ENCODE data around the gene RNF151. TPM values are rescaled to one million over a fixed set of nuclear protein-coding genes. Genes with fewer than 3 reads are reported as not detected.
A peak's percentile ranks its signal among the peaks of the same experiment; 100 is the strongest.

The RNF151 gene
- total RNA-seq, 2 donors from 2014 or later: 0.44 TPM; not detected in 1

DNA sequence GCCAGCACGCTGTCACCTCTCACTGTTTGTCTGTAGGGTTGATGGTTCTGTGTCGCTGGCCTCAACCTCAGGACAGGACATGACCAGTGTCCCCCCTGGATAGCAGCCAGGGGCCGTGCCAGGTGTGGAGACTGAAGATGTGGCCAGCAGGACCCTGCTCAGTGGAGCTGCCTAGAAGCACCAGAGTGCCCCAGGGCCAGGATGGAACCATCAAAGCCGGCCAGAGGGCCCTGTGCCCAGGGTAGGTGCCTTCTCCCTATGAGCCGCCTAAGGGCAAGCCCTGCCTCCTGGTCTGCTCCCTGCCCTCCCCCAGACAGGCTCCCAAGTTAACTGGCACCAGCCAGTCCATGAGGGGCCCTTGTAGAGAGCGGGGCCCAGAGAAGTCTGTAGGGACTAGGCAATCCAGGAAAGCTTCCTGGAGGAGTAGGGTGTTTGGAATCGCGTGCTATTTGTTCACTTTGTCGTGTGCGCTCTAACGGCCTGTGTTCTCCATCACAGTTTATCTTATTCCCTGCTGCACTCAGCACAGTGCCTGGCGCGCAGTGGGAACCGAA lies 7.9 kb upstream of the RNF151 start:
- H3K27ac Mint-ChIP-seq: no peak overlapping the region

DNA sequence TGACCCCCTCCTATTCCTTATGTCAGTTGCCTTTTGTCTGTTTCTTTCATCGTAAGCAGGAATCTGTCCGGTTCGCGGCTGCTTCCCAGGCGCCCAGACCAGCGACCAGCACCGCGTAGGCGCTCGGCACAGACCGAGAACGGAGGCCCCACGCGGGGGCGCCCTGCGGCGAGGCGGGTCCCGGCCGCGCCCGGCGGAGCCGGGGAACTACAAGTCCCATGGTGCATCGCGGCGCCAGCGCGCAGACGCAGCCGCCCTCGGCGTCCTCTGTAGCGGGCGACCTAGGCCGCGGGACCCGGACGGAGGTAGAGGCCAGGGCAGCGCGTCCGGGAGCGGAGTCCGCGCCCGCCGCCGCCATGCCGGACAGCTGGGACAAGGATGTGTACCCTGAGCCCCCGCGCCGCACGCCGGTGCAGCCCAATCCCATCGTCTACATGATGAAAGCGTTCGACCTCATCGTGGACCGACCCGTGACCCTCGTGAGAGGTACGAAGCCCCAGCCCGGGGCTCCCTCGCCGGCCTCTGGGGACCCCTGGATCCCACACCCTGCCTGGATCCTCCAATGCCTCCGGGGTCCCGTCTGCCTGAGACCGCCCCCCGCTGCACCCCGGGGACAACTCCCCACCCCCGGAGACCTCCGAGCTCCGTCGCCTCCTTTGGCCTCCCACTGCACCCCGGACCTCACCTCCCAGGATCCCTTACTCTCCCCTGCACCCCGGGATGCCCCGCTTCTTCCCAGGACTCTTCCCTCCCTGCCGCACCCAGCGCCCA lies 7.2 kb upstream of the RNF151 start, which contains the start of gene NDUFB10:
Gene NDUFB10 (plus strand): TSS at position 270 of the 771 bp plus-strand sequence. CDS start 87 bp downstream, at position 357.
- WGBS, 2 experiments (ENCODE audit: insufficient coverage in 1 of 2, insufficient read length in 1 of 2): 1% methylated on average over 32 to 79 of the region's 79 CpGs
- TF ChIP-seq, protein P1, sequence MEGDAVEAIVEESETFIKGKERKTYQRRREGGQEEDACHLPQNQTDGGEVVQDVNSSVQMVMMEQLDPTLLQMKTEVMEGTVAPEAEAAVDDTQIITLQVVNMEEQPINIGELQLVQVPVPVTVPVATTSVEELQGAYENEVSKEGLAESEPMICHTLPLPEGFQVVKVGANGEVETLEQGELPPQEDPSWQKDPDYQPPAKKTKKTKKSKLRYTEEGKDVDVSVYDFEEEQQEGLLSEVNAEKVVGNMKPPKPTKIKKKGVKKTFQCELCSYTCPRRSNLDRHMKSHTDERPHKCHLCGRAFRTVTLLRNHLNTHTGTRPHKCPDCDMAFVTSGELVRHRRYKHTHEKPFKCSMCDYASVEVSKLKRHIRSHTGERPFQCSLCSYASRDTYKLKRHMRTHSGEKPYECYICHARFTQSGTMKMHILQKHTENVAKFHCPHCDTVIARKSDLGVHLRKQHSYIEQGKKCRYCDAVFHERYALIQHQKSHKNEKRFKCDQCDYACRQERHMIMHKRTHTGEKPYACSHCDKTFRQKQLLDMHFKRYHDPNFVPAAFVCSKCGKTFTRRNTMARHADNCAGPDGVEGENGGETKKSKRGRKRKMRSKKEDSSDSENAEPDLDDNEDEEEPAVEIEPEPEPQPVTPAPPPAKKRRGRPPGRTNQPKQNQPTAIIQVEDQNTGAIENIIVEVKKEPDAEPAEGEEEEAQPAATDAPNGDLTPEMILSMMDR (conservative IDR thresholded peaks at IDR 0.05): peak; percentile 62
- Mint-ChIP-seq H3K9me3 (peaks cover 5% of the 10 kb centered on the region), H3K27ac (peak within 1 kb of the TSS; percentile 84), H3K36me3 (ENCODE audit: low read depth) (peaks cover 33% of the 10 kb centered on the region), H3K4me1 (peaks cover 30% of the 10 kb centered on the region), H3K4me3 (peak within 1 kb of the TSS; percentile 92), H3K27me3 (ENCODE audit: insufficient read depth) (peaks cover 23% of the 10 kb centered on the region)
- Histone ChIP-seq H3K4me3 (ENCODE audit: low read length) (peak within 1 kb of the TSS; percentile 85), H3K4me1 (ENCODE audit: control insufficient read depth, insufficient read depth, low read length) (no peaks in the 10 kb centered on the region), H3K27me3 (ENCODE audit: control insufficient read depth, insufficient read depth, low read length, poor library complexity, severe bottlenecking) (no peaks in the 10 kb centered on the region), H3K9me3 (ENCODE audit: control insufficient read depth, low read length) (no peaks in the 10 kb centered on the region), H3K9ac (ENCODE audit: extremely low read depth, low read length, poor library complexity, severe bottlenecking) (peak within 1 kb of the TSS; percentile 79), H3K27ac (ENCODE audit: low read depth, low read length) (no peak within 1 kb of the TSS), H3K36me3 (ENCODE audit: control insufficient read depth, insufficient read depth, low read length) (peaks cover 24% of the 10 kb centered on the region)
- DNase-seq: peak; percentile 95

More for the DNA sequence above, 7.9 kb upstream of the RNF151 start:
- Histone ChIP-seq H3K4me1 (ENCODE audit: control insufficient read depth, insufficient read depth, low read length) (no peaks in the 10 kb centered on the region), H3K9ac (ENCODE audit: extremely low read depth, low read length, poor library complexity, severe bottlenecking) (no peak overlapping the region), H3K9me3 (ENCODE audit: control insufficient read depth, low read length) (no peaks in the 10 kb centered on the region), H3K27ac (ENCODE audit: low read depth, low read length) (no peak overlapping the region), H3K36me3 (ENCODE audit: control insufficient read depth, insufficient read depth, low read length) (peaks cover 20% of the 10 kb centered on the region), H3K27me3 (ENCODE audit: control insufficient read depth, insufficient read depth, low read length, poor library complexity, severe bottlenecking) (no peaks in the 10 kb centered on the region), H3K4me3 (ENCODE audit: low read length) (peak overlapping the region; percentile 85)
- TF ChIP-seq, protein P1 (conservative IDR thresholded peaks at IDR 0.05): no peak
- 62 to 64% methylated on average over 13 to 14 of the region's 14 CpGs for WGBS, 2 experiments (ENCODE audit: insufficient coverage in 1 of 2, insufficient read length in 1 of 2)
- Mint-ChIP-seq H3K36me3 (ENCODE audit: low read depth) (peaks cover 29% of the 10 kb centered on the region), H3K4me1 (peaks cover 30% of the 10 kb centered on the region), H3K27me3 (ENCODE audit: insufficient read depth) (peaks cover 23% of the 10 kb centered on the region), H3K4me3 (peak overlapping the region; percentile 92), H3K9me3 (peaks cover 5% of the 10 kb centered on the region)
- DNase-seq: no peak

DNA sequence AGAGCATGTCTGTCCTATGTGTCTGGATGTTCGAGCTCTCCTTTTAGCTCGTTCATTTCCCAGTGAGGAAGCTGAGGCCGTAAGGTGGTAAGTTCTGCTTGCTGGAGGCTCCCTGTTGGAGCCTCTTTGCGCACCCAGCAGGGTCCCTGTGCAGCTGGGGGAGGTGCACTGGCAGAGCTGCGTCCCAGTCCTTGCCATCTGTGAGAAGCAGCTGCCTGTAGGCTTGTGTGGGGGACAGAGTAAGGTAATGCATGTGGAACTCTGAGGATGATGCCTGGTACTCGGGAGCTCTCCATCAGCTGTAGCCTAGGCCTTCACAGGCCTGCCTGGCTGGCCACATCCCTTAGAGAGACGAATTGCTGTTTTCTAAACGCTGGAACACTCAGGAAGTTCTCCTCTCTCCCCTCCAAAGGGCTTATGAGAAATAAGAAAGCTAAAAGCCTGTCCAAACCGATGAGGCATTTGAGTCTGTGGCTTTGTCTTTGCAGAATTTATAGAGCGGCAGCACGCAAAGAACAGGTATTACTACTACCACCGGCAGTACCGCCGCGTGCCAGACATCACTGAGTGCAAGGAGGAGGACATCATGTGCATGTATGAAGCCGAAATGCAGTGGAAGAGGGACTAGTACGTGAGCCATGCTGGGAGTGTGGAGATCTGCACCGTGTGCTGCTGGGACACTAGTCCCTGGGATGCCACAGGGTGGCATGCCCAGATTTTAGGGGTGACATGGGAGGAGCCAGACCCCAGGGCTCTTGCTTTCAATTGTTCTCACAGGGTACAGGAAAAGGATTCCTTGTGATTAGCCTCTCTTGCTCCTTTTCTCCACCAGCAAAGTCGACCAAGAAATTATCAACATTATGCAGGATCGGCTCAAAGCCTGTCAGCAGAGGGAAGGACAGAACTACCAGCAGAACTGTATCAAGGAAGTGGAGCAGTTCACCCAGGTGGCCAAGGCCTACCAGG lies 5.7 kb upstream of the RNF151 start:
- H3K27me3 ChIP-seq (ENCODE audit: control insufficient read depth, insufficient read depth, low read length, poor library complexity, severe bottlenecking): no peaks in the 10 kb centered on the region
- WGBS, 2 experiments (ENCODE audit: insufficient coverage in 1 of 2, insufficient read length in 1 of 2): 64 to 67% methylated on average over 14 to 20 of the region's 20 CpGs
- peak overlapping the region; percentile 29 for H3K27ac ChIP-seq (ENCODE audit: low read depth, low read length)
- H3K9me3 ChIP-seq (ENCODE audit: control insufficient read depth, low read length): no peaks in the 10 kb centered on the region
- peak overlapping the region; percentile 79 for H3K9ac ChIP-seq (ENCODE audit: extremely low read depth, low read length, poor library complexity, severe bottlenecking)
- H3K9me3 Mint-ChIP-seq: peaks cover 5% of the 10 kb centered on the region
- H3K4me1 Mint-ChIP-seq: peaks cover 35% of the 10 kb centered on the region
- peak; percentile 82 for DNase-seq
- peak overlapping the region; percentile 85 for H3K4me3 ChIP-seq (ENCODE audit: low read length)
- H3K36me3 ChIP-seq (ENCODE audit: control insufficient read depth, insufficient read depth, low read length): peaks cover 24% of the 10 kb centered on the region
- H3K36me3 Mint-ChIP-seq (ENCODE audit: low read depth): peaks cover 33% of the 10 kb centered on the region
- H3K4me1 ChIP-seq (ENCODE audit: control insufficient read depth, insufficient read depth, low read length): peaks cover 2% of the 10 kb centered on the region
- H3K27ac Mint-ChIP-seq: peak overlapping the region; percentile 84
- H3K4me3 Mint-ChIP-seq: peak overlapping the region; percentile 92
- peaks cover 21% of the 10 kb centered on the region for H3K27me3 Mint-ChIP-seq (ENCODE audit: insufficient read depth)
- TF ChIP-seq, protein P1 (conservative IDR thresholded peaks at IDR 0.05): no peak

Data from endodermal cell (in vitro differentiated cells).